Heart left ventricle (tissue), 16 donors: ENCODE measurements around the gene C11orf91. TPM values are rescaled to one million over a fixed set of nuclear protein-coding genes. Genes with fewer than 3 reads are reported as not detected.

Source experiments
- ATAC-seq, 4 donors: fragments of 200-7000 bp; cut with Tn5 transposase; one replicate each; pipeline ENCODE4 v1.9.1; 2020 to 2022; ENCODE audit warnings: moderate library complexity in 4 of 4, mild to moderate bottlenecking in 3 of 4, moderate number of reproducible peaks in 1 of 4
- DNase-seq, 5 donors: peaks; one replicate each; pipeline ENCODE4 v3.0.0-alpha.2; 2020
- H3K27ac ChIP-seq, 12 donors: fragments of 200-600 bp; sonication (generic) in 4 of 12; one replicate each; pipeline versions ENCODE4 v1.5.0 to v1.8.0; 2016 to 2022; ENCODE audit warnings: mild to moderate bottlenecking in 2 of 12
- H3K27me3 ChIP-seq, 9 donors: fragments of 200-600 bp; sonication (generic) in 2 of 9; one replicate each; pipeline versions ENCODE4 v1.5.1 to v1.8.0; 2016 to 2022; ENCODE audit warnings: mild to moderate bottlenecking in 3 of 9
- H3K36me3 ChIP-seq, 9 donors: fragments of 200-600 bp; sonication (generic) in 2 of 9; one replicate each; pipeline versions ENCODE4 v1.5.0 to v1.8.0; 2018 to 2022; ENCODE audit warnings: mild to moderate bottlenecking in 2 of 9
- H3K4me1 ChIP-seq, 12 donors: fragments of 200-600 bp; sonication (generic) in 4 of 12; one replicate each; pipeline versions ENCODE4 v1.5.0 to v1.8.0; 2016 to 2022; ENCODE audit warnings: mild to moderate bottlenecking in 3 of 12
- H3K4me3 ChIP-seq, 12 donors: fragments of 200-600 bp; sonication (generic) in 4 of 12; one replicate each; pipeline versions ENCODE4 v1.5.0 to v1.8.0; 2017 to 2022; ENCODE audit warnings: mild to moderate bottlenecking in 9 of 12, moderate library complexity in 4 of 12
- H3K9me3 ChIP-seq, 12 donors: fragments of 200-600 bp; sonication (generic) in 4 of 12; one replicate each; pipeline versions ENCODE4 v1.5.0 to v1.8.0; 2016 to 2022; ENCODE audit warnings: mild to moderate bottlenecking in 1 of 12
- POLR2A ChIP-seq, 2 donors: fragments of 450-650 bp; IDR thresholded peaks; one replicate each; pipeline ENCODE4 v1.6.1; 2017; ENCODE audit warnings: antibody characterized with exemption in 2 of 2, mild to moderate bottlenecking in 2 of 2, moderate library complexity in 2 of 2
- WGBS, 4 donors: extraction: QIAGEN DNeasy Blood & Tissue Kit in 2 of 4; methylation state at CpG; one replicate each; pipeline versions ENCODE4 v1.1.5 to v1.1.7; 2013 to 2018; 5-methylcytosine and 5-hydroxymethylcytosine counted together
- intact Hi-C, 10 donors: fragments of 100-400 bp; cut with DNase I; formaldehyde crosslinking; loops; one replicate each; pipeline versions ENCODE4 v1.11.1 to v1.14.2; 2022
- polyA plus RNA-seq, 2 donors: library from polyadenylated mRNA; stranded (reverse); fragments of 200-250 nt; gene quantifications; one replicate each; pipeline ENCODE4 v1.2.3, GENCODE V29; 2013
- total RNA-seq, 9 donors: library from RNA; depleted of rRNA in 2 of 9; stranded (reverse); fragments of >200 nt in 2 of 9; fragmentation: NEBNext Ultra II Directional in 3 of 9; extraction: Animal tissue kit (Norgen Biotek cat#: 25700) in 3 of 9; gene quantifications; one replicate each; pipeline versions ENCODE4 v1.1.0 to v1.2.4, GENCODE V29; 2016 to 2023
- TF ChIP-seq, protein P1 (sequence below), 12 donors: fragments of 200-600 bp; sonication (generic) in 4 of 12; IDR thresholded peaks; one replicate each; pipeline versions ENCODE4 v1.5.0 to v1.8.0; 2018 to 2022; ENCODE audit warnings: antibody characterized with exemption in 12 of 12, mild to moderate bottlenecking in 5 of 12
- donor health status: ischemic (EF 13 %, LVEDD 7.1; RV severe dilation, severe dysfunction).
- donor health status: healthy with polysubstance abuse.
- donor health status: DM: no; HTN: yes; CAD: no.
- donor health status: DM: no; HTN: no; CAD: no.
- donor health status: ischemic (EF 25% LVEDD 6.9; RV normal size, moderate dysfunction).
- donor health status: ischemic (EF 25% LVEDD 5.7; RV mildly dilated, moderate dysfunction).
- donor health status: healthy.
- donor health status: DM: yes; HTN: yes; CAD: no.
- donor health status: ischemic (EF 35%, LVEDD 5.7; RV mildly dilated, moderate dysfunction).
- donor health status: nonischemic (EF 11% LVEDD 7.7; RV severe dilation, severe dysfunction).
- donor health status: DM: yes; HTN: yes; CAD: no.
- donor health status: PGD.
- donor health status: ischemic (EF 29% LVEDD 5.4; RV normal size, mild dysfunction).
- donor health status: nonischemic (EF 23%, LVEDD 6.1; RV moderate dilation, normal function).

Gene C11orf91
- total and polyA plus RNA-seq, 11 donors, result 0.56 to 1.00 (median 0.70) TPM; not detected in 7

DNA sequence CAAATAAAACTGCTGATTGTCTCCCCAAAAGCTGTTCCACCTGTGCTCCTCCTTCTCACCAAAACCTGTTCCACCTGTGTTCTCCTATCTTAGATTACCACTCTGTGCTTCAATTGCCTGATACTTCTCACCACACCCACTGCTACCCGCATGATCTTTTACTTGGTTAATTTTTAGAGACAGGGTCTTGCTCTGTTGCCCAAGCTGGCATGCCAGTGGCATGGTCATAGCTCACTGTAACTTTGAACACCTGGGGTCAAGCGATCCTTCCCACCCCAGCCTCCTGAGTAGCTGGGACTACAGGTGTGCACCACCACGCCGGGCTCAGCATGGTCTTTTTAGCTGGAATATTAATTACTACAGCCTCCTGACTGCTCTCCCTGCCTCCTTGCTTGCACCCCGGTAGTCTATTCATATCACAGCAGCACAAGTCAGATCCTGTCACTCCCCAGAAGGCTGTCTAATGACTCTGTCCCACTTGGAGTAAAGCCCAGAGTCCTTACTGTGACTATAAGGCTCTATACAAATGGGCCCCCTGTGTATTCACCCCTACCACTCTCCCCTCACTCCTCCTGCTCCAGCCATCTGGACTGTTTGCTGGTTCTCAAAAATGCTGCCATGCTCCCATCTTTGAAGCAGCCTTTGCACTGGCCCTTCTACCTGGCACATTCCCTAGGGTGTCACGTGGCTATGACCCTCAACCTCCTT, 3.5 kb downstream of the C11orf91 start:
- intact Hi-C loops, result loop anchor here in 2 of 10 donors (10.0 kb wide), 2 partner anchors 128 to 442 kb away; partner anchors contain the start of gene HIPK3 (in 1 of the 2)
- H3K27ac ChIP-seq, result no peak overlapping the region

DNA sequence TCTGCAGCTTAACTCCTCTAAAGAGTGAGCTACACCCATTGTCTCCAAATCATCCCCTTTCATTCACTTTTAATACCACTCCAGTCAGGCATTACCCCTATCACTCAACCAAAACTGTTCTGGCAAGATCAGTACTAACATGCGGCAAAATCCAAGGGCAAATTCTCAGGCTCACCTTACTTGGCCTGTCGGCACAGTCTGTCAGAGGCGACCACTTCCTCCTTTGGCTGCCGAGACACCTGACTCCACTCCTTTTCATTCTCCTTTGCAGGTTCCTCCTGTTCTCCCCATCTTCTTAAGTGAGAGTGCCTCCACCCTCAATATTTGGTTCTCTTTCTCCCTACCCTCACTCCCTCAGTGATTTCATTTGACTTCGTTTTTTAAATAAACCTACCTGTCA, 4.2 kb downstream of the C11orf91 start:
- WGBS, 4 donors, result 83 to 87% (median 85%) methylated on average over 5 of the region's 5 CpGs
- Histone ChIP-seq H3K27me3 (no peaks in the 10 kb centered on the region), H3K4me1 (peaks cover 16 to 83% (median 52%) of the 10 kb centered on the region in 12 donors), H3K9me3 (no peaks in the 10 kb centered on the region), H3K4me3 (no peak overlapping the region), H3K27ac (no peak overlapping the region), H3K36me3 (no peaks in the 10 kb centered on the region)
- ATAC-seq, result no peak
- intact Hi-C loops, result loop anchor here in 2 of 10 donors (10.0 kb wide), 2 partner anchors 128 to 442 kb away; partner anchors contain the start of gene HIPK3 (in 1 of the 2)
- no peak for DNase-seq
- TF ChIP-seq POLR2A (IDR thresholded peaks at IDR 0.05), result no peak
- TF ChIP-seq, protein P1, sequence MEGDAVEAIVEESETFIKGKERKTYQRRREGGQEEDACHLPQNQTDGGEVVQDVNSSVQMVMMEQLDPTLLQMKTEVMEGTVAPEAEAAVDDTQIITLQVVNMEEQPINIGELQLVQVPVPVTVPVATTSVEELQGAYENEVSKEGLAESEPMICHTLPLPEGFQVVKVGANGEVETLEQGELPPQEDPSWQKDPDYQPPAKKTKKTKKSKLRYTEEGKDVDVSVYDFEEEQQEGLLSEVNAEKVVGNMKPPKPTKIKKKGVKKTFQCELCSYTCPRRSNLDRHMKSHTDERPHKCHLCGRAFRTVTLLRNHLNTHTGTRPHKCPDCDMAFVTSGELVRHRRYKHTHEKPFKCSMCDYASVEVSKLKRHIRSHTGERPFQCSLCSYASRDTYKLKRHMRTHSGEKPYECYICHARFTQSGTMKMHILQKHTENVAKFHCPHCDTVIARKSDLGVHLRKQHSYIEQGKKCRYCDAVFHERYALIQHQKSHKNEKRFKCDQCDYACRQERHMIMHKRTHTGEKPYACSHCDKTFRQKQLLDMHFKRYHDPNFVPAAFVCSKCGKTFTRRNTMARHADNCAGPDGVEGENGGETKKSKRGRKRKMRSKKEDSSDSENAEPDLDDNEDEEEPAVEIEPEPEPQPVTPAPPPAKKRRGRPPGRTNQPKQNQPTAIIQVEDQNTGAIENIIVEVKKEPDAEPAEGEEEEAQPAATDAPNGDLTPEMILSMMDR (IDR thresholded peaks at IDR 0.05), result no peak

More for the DNA sequence above, 3.5 kb downstream of the C11orf91 start:
- ATAC-seq, result no peak
- DNase-seq, result no peak
- no peak overlapping the region for H3K4me3 ChIP-seq
- peaks cover 11 to 83% (median 52%) of the 10 kb centered on the region in 12 donors for H3K4me1 ChIP-seq
- 70 to 74% (median 72%) methylated on average over 6 of the region's 6 CpGs for WGBS, 4 donors
- TF ChIP-seq, protein P1 (IDR thresholded peaks at IDR 0.05), result no peak
- no peak for TF ChIP-seq POLR2A (IDR thresholded peaks at IDR 0.05)
- no peaks in the 10 kb centered on the region for H3K36me3 ChIP-seq
- no peaks in the 10 kb centered on the region for H3K27me3 ChIP-seq
- H3K9me3 ChIP-seq, result no peaks in the 10 kb centered on the region

DNA sequence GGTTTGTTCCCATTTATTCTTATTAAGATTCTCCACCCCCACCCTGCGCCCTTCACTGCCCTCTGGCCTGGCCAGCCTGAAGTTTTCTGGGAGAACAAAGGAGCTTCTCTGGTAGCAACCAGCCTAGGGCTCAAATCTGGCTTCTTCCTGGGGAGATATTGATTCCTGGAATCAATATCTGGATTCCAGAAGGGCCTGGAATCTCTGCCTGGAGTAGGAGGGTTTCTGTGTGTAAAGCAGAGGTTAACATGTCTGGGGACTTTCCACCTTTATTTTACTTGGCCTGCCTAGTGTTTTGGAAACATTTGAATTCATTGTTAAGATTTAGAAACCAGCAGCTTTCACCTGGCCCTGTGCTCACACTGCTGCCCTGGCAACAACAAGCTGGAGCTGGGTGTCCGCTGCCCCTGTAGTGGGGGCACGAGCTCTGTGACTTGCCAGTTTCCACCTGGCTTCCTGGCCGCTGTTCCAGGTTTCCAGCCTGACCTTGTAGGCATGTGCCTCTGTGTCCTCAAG, 5.5 kb downstream of the C11orf91 start:
- H3K27me3 ChIP-seq, result no peaks in the 10 kb centered on the region
- peak overlapping the region in 9 of 12 donors; percentile 8 to 58 (median 37) for H3K27ac ChIP-seq
- no peak overlapping the region for H3K4me3 ChIP-seq
- no peak for TF ChIP-seq POLR2A (IDR thresholded peaks at IDR 0.05)
- TF ChIP-seq, protein P1 (IDR thresholded peaks at IDR 0.05), result no peak
- ATAC-seq (no peak), DNase-seq (peak in 1 of 5 donors; percentile 39)
- no peaks in the 10 kb centered on the region for H3K9me3 ChIP-seq
- intact Hi-C loops, result loop anchor here in 2 of 10 donors (10.0 kb wide), 2 partner anchors 130 to 440 kb away; partner anchors contain the start of gene HIPK3 (in 1 of the 2)
- WGBS, 4 donors, result 55 to 88% (median 61%) methylated on average over 4 of the region's 4 CpGs
- H3K36me3 ChIP-seq, result no peaks in the 10 kb centered on the region
- peaks cover 17 to 85% (median 58%) of the 10 kb centered on the region in 12 donors for H3K4me1 ChIP-seq
